Measurements from ENCODE around the gene KSR2.

The KSR2 gene

GRCh38 chr12:117658226-117658625, 310.6 kb downstream of the KSR2 start:
- H3K36me3 ChIP-seq (replicated peaks; ENCODE audit: low read depth, low read length) = no peaks in the 10 kb centered on the region
- H3K79me2 ChIP-seq (ENCODE audit: low read length) = no peaks in the 10 kb centered on the region
- no peak overlapping the region for H3K9ac ChIP-seq (ENCODE audit: low read length)
- peaks cover 31% of the 10 kb centered on the region for H3K27me3 ChIP-seq (ENCODE audit: low read depth, low read length)
- no peaks in the 10 kb centered on the region for H3K9me3 ChIP-seq (ENCODE audit: insufficient read depth, low read length)
- no peak overlapping the region for H2AFZ ChIP-seq (ENCODE audit: low read depth, low read length)
- H3K4me1 ChIP-seq (ENCODE audit: low read length) = no peaks in the 10 kb centered on the region
- no peak for TF ChIP-seq EZH2phosphoT487 (IDR thresholded peaks at IDR 0.05; ENCODE audit: low read depth)
- TF ChIP-seq, protein P1, sequence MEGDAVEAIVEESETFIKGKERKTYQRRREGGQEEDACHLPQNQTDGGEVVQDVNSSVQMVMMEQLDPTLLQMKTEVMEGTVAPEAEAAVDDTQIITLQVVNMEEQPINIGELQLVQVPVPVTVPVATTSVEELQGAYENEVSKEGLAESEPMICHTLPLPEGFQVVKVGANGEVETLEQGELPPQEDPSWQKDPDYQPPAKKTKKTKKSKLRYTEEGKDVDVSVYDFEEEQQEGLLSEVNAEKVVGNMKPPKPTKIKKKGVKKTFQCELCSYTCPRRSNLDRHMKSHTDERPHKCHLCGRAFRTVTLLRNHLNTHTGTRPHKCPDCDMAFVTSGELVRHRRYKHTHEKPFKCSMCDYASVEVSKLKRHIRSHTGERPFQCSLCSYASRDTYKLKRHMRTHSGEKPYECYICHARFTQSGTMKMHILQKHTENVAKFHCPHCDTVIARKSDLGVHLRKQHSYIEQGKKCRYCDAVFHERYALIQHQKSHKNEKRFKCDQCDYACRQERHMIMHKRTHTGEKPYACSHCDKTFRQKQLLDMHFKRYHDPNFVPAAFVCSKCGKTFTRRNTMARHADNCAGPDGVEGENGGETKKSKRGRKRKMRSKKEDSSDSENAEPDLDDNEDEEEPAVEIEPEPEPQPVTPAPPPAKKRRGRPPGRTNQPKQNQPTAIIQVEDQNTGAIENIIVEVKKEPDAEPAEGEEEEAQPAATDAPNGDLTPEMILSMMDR (IDR thresholded peaks at IDR 0.05; ENCODE audit: low read depth, low read length) = no peak
- H4K20me1 ChIP-seq (ENCODE audit: insufficient read depth, low read length) = no peaks in the 10 kb centered on the region
- no peak overlapping the region for H3K4me2 ChIP-seq (ENCODE audit: low read length)
- no peak overlapping the region for H3K4me3 ChIP-seq (ENCODE audit: low read length)
- H3K27ac ChIP-seq (ENCODE audit: low read length) = no peak overlapping the region

GRCh38 chr12:117649796-117650195, 319.0 kb downstream of the KSR2 start:
- Histone ChIP-seq H3K79me2 (ENCODE audit: low read length) (no peaks in the 10 kb centered on the region), H3K27me3 (ENCODE audit: low read depth, low read length) (peaks cover 17% of the 10 kb centered on the region), H2AFZ (ENCODE audit: low read depth, low read length) (no peak overlapping the region), H3K9ac (ENCODE audit: low read length) (no peak overlapping the region), H3K9me3 (ENCODE audit: insufficient read depth, low read length) (no peaks in the 10 kb centered on the region), H3K36me3 (replicated peaks; ENCODE audit: low read depth, low read length) (no peaks in the 10 kb centered on the region), H3K4me1 (ENCODE audit: low read length) (no peaks in the 10 kb centered on the region), H4K20me1 (ENCODE audit: insufficient read depth, low read length) (no peaks in the 10 kb centered on the region), H3K27ac (ENCODE audit: low read length) (no peak overlapping the region), H3K4me3 (ENCODE audit: low read length) (no peak overlapping the region), H3K4me2 (ENCODE audit: low read length) (no peak overlapping the region)
- TF ChIP-seq EZH2phosphoT487 (IDR thresholded peaks at IDR 0.05; ENCODE audit: low read depth) = no peak
- TF ChIP-seq, protein P1 (IDR thresholded peaks at IDR 0.05; ENCODE audit: low read depth, low read length) = no peak

DNA sequence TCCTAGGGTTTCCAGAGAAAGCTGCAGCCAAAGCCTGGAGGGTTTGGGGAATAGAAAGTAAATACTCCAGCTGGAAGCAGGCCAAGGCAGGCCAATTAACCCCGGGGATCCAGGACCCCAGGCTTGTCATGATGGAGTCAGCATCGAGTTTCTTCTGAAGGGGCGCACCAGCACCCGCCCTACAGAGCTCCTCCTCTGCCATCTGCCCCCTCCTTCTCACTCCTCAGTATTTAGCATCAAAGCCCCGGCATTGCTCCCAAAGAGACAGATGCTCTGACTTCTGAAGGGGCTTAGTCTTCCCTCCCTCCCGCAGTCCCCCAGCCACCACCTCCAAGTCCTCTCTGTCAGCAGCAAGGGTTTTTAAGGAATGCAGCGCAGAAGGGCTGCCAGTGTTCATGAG, 322.3 kb downstream of the KSR2 start:
- Histone ChIP-seq H3K9me3 (ENCODE audit: insufficient read depth, low read length) (no peaks in the 10 kb centered on the region), H4K20me1 (ENCODE audit: insufficient read depth, low read length) (no peaks in the 10 kb centered on the region), H3K27me3 (ENCODE audit: low read depth, low read length) (peaks cover 25% of the 10 kb centered on the region), H2AFZ (ENCODE audit: low read depth, low read length) (no peak overlapping the region), H3K79me2 (ENCODE audit: low read length) (no peaks in the 10 kb centered on the region), H3K4me1 (ENCODE audit: low read length) (no peaks in the 10 kb centered on the region), H3K9ac (ENCODE audit: low read length) (no peak overlapping the region), H3K4me2 (ENCODE audit: low read length) (no peak overlapping the region), H3K27ac (ENCODE audit: low read length) (no peak overlapping the region), H3K36me3 (replicated peaks; ENCODE audit: low read depth, low read length) (no peaks in the 10 kb centered on the region), H3K4me3 (ENCODE audit: low read length) (no peak overlapping the region)
- TF ChIP-seq, protein P1 (IDR thresholded peaks at IDR 0.05; ENCODE audit: low read depth, low read length) = no peak
- TF ChIP-seq EZH2phosphoT487 (IDR thresholded peaks at IDR 0.05; ENCODE audit: low read depth) = no peak

DNA sequence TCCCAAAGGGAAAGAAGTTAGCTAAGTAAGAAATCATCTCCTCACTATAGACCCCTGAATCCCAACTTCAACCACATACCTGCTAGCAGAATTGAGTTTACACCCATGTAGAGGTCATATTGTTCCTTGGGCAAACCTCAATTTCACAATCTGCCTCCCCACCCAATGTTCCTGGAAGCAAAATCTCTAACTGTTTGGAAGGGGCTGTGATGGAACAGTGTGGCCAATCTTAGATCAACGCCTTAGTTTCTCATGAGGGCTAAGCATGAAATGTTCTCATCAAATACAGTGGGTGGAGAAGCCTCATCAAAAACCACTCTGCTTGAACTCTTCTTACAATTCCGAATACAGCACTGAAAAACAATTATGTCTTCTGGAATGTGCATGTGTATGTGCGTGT, 323.3 kb downstream of the KSR2 start:
- Histone ChIP-seq H3K27me3 (ENCODE audit: low read depth, low read length) (peaks cover 26% of the 10 kb centered on the region), H3K9me3 (ENCODE audit: insufficient read depth, low read length) (no peaks in the 10 kb centered on the region), H3K79me2 (ENCODE audit: low read length) (no peaks in the 10 kb centered on the region), H2AFZ (ENCODE audit: low read depth, low read length) (no peak overlapping the region), H3K36me3 (replicated peaks; ENCODE audit: low read depth, low read length) (no peaks in the 10 kb centered on the region), H3K9ac (ENCODE audit: low read length) (no peak overlapping the region), H3K4me1 (ENCODE audit: low read length) (no peaks in the 10 kb centered on the region), H3K4me3 (ENCODE audit: low read length) (no peak overlapping the region), H3K27ac (ENCODE audit: low read length) (no peak overlapping the region), H3K4me2 (ENCODE audit: low read length) (no peak overlapping the region), H4K20me1 (ENCODE audit: insufficient read depth, low read length) (no peaks in the 10 kb centered on the region)
- TF ChIP-seq, protein P1 (IDR thresholded peaks at IDR 0.05; ENCODE audit: low read depth, low read length) = no peak
- TF ChIP-seq EZH2phosphoT487 (IDR thresholded peaks at IDR 0.05; ENCODE audit: low read depth) = no peak

Data from OCI-LY3 (cell line).